Stimulated activated CD8-positive, alpha-beta memory T cell treated with anti-CD3 and anti-CD28 coated beads, Interleukin-15, amount 100 ng/mL, for 48 hours (primary cell): Measurements from ENCODE around the gene PLAC1.

Source experiments
- DNase-seq, 2 donors: peaks; one replicate each; pipeline ENCODE4 v3.0.0-alpha.2; 2020; ENCODE audit warnings: low read depth in 2 of 2

PLAC1 gene

DNA sequence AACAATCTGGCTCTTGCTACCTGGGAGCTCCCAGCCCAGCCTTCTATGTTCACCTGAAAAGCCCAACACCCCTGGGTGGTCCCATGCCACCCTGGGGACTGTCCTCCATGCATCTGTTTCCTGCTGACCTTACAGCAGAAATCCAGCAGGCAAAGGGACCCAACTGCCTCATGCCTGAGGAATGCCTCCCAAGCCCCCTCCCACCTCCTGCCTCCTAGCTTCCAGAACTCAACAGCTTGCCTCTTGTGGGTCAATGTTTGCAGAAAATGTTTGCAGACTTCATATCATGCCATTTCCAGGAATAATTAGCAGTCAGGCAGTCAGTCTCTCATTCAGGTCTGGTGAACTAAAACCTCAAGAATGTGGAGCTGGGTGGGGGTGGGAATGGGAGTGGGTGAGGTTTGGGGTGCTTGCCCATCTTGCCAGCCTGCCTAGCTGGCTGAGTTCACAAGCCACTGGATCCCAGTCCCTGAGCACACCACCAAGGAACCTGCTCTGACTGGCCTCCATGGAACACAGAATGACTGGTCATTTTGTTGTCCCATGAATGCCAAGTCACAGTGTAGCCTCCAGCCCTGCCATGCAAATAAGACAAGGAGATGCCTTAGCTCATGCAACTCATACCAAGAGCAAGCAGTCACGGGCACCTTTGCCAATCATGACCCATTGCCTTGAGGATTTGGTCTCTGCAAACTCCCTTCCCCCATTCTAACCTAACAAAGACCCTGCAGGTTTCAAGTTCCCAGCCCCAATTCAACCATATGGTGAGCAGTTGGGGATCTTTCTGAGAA is 12.1 kb upstream of the PLAC1 start:
- DNase-seq: no peak

DNA sequence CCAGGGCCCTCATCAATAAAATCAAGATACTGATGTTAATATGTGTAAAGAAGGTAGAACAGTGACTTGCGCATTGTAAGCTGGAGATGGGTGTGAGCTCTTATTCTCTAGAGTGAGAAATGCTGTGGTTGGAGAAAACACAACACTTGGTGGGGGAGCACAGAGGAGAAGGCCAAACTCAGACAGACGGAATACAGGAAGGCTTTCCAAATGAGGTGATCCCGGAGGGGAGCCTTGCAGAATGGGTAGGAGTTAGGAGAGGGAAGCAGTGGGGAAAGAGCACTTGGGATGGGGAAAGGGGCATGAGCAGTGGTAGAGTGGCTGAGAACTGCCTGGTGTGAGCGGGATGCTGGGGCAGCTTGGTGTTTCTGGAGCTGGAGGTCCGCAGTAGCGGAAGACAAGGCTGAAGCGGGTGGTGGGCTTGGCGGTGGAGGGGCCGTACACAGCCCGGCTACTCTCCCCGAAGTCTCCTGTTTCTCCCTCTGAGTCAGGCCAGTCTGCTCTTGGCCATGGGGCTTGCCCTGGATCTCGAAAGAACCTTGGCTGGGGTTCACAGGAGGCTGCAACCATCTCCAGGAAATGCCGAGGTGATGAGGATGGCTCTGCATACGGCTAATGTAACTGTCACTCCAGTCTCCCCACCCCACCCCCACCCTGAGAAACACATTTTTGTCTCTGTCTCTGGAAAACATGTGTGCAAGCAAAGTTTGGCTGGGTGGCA is 11.3 kb upstream of the PLAC1 start:
- no peak for DNase-seq

DNA sequence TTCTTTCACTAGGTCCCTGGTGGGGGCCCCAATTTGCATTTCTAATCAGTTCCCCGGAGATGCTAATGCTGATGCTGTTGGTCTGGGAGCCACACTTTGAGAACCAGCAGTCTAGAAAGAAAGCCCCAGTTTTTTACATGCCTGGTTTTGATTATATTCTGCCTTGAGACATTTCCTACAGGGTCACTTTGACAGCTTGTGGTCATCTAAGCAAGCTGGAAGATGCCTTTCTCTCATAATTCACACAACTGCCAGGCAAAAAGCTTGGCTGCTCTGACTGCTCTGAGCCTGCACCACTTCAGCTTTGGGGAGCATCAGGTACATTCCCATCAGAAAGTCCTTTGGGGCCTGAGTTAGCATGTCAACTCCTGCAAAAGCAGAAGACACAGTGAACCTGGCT is 5.9 kb upstream of the PLAC1 start:
- no peak for DNase-seq

DNA sequence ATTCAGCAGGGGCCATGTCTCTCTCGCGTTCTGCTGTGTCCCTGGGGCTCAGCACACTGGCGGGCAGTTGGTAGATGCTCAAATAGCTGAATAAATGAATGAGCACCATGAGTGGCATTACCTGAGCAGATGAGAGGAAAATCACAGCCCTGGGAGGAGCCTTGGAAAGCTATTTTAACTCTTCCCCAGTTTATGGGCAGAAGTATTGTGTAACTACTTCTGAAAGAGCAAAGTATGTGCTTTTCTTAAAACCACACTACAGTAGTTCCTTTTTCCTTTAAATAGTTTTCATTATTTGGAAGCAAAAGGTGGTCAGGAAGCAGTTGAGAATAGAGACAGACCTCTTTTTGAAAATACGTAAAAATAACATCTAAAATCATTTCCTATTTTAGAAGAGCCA is 3.0 kb upstream of the PLAC1 start:
- DNase-seq: no peak

- DNase-seq: no peak
Measured at GRCh38 chrX:134660627-134661026, 2.4 kb upstream of the PLAC1 start.

DNA sequence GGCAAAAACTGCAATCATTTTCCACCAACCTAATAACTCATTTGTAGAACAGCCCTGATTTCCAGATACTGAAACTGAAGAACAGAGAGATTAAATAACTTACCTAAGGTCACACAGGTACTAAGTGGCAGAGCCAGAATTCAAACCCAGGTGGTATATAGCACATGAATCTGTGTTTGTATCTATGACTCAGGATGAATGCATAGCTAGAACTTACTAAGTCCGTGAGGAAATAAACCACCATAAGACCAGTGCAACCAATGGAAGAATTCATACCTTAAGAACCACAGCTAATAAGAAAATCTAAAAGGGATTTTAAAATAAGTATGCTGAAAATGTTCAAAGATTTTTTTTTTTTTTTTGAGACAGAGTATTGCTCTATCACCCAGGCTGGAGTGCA is 1.5 kb upstream of the PLAC1 start:
- no peak for DNase-seq

DNA sequence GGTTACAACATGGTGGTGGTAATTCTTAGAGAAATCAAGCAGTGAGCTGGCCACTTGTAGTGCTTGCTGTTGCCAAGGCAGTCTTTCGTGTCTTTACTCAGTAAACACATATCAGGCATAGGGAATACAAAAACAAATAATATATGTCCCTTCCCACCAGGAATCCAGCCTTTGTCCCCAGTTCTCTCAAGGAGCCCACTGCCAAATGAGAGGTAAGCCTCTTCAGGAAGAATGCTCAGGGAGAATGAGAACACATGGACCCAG is 421 bp upstream of the PLAC1 start:
- DNase-seq: no peak

- DNase-seq: peak; percentile 16 to 37
Measured at GRCh38 chrX:134654398-134655012, 3.8 kb downstream of the PLAC1 start.

GRCh38 chrX:134653835-134654234 is 4.4 kb downstream of the PLAC1 start:
- DNase-seq: no peak

DNA sequence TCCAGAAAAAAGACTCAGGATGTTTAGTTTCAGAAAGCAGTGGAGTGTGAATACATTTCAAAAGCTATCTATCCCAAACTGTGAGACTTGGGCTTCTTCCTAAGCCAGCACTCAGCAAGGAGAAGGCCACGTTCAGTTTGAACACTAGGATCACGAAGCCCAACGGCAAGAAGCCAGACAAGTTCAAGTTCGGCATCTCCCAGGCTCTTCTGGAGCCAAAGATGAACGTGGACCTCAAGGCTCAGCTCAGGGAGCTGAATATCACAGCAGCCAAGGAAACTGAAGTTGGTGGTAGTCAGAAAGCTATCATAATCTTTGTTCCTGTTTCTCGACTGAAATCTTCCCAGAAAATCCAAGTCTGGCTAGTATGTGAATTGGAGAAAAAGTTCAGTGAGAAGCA is 7.6 kb downstream of the PLAC1 start:
- DNase-seq: no peak

DNA sequence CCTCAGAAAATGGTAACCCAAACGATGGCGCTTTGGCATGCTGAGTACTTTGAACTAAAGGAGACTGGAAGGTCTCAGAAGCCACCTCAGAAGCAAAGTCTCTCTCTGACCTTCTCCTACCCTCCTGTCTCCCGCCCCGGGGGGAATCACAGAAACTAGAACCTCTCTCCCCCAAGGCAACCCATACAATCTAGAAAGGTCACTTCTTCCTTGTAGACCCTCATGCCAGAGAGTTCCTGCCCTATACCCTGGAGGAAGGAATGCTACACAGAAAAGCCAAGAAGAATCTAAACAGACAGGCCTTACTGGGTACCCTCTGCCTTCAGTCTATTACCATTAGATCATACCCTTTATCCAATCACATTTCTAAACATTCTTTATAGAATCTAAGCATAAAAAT is 8.5 kb downstream of the PLAC1 start:
- no peak for DNase-seq

- DNase-seq: no peak
Measured at GRCh38 chrX:134647477-134647877, 10.8 kb downstream of the PLAC1 start.

DNA sequence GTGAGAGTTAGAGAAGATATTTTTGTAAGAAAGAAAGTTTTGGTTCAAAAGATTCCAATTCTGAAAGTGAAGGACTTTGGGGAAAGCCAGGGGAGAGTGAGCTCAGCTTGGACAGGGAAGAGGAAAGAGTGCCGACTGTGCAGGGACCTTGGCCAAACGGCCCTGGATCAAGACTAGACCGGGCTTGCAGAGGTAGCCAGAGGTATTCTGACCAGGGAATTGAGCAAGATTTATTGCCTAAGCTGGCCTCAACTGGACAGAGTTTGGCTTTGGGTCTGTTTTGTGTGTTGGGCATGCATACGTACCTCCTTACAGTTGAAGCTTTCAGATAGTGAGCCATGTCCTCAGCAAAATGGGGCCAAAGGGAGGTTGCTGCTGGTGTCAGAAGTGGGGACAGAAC is 11.6 kb downstream of the PLAC1 start:
- DNase-seq: no peak

- no peak for DNase-seq
Measured at GRCh38 chrX:134645936-134646543, 12.2 kb downstream of the PLAC1 start.

GRCh38 chrX:134642386-134642785 is 15.9 kb downstream of the PLAC1 start:
- no peak for DNase-seq

DNA sequence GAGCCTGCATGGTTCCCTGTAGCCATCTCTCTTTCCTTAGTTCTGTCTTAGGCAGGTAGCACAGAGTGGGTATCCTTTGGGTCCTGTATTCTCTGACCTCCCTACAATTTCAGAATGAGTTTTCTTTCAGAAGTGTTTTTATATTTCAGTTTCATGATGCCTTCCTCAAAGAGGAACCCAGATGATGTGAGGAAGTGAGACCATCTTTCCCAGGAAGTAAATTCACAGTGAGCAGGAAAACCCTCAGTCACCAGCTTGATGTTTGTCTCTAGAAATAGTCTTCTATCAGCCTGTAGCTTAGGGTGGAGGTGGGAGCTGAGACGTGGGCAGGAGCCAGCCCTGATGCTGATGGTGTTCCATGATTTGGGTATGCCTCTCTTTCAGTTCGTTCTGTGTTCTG is 16.9 kb downstream of the PLAC1 start:
- DNase-seq: no peak

DNA sequence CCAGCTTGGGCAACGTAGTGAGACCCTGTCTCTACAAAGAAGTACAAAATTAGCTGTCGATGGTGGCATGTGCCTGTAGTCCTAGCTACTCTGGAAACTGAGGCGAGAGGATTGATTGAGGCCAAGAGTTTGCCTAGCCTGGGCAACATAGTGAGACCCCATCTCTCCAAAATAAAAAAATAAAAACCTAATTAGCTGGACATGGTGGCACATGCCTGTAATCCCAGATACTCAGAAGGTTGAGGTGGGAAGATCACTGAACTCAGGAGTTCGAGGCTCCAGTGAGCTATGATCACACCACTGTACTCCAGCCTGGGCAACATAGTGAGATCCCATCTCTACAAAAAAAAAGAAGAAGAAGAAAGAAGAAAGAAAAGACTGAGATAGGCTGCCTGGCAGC is 17.4 kb downstream of the PLAC1 start:
- DNase-seq: no peak

- DNase-seq: no peak
Measured at GRCh38 chrX:134636851-134637250, 21.4 kb downstream of the PLAC1 start.

- DNase-seq: no peak
Measured at GRCh38 chrX:134634691-134635090, 23.6 kb downstream of the PLAC1 start.

GRCh38 chrX:134633832-134634231 is 24.4 kb downstream of the PLAC1 start:
- no peak for DNase-seq

- no peak for DNase-seq
Measured at GRCh38 chrX:134633394-134633793, 24.9 kb downstream of the PLAC1 start.

GRCh38 chrX:134632355-134632754 is 25.9 kb downstream of the PLAC1 start:
- DNase-seq: no peak
